ENCODE data around the gene DUXB. TPM values are rescaled to one million over a fixed set of nuclear protein-coding genes. Genes with fewer than 3 reads are reported as not detected.

Gene DUXB
- total and polyA plus RNA-seq, 2 of the 13 experiments (the other 11 are each of a cell fraction or from before 2014, with no cell fraction given): not detected

- no peak for TF ChIP-seq CTCF (CRISPR knock-in tag; IDR thresholded peaks at IDR 0.05)
- 0 out of 2 replicates have a peak, but pooled peaks have one; percentile 23 for TF ChIP-seq ELF3 (CRISPR knock-in tag; IDR thresholded peaks at IDR 0.05)
- TF ChIP-seq ZFP41 (CRISPR knock-in tag; IDR thresholded peaks at IDR 0.05; ENCODE audit: borderline replicate concordance): no peak
- no peak for TF ChIP-seq NCOA5 (CRISPR knock-in tag; IDR thresholded peaks at IDR 0.05)
- no peak for TF ChIP-seq ZNF530 (CRISPR knock-in tag; IDR thresholded peaks at IDR 0.05; ENCODE audit: low read depth)
- no peak for TF ChIP-seq SETDB1 (CRISPR knock-in tag; IDR thresholded peaks at IDR 0.05; ENCODE audit: borderline replicate concordance)
- no peak for TF ChIP-seq ZNF253 (CRISPR knock-in tag; IDR thresholded peaks at IDR 0.05; ENCODE audit: borderline replicate concordance)
- TF ChIP-seq HOXA5 (CRISPR knock-in tag; IDR thresholded peaks at IDR 0.05): no peak
- TF ChIP-seq, protein P1, sequence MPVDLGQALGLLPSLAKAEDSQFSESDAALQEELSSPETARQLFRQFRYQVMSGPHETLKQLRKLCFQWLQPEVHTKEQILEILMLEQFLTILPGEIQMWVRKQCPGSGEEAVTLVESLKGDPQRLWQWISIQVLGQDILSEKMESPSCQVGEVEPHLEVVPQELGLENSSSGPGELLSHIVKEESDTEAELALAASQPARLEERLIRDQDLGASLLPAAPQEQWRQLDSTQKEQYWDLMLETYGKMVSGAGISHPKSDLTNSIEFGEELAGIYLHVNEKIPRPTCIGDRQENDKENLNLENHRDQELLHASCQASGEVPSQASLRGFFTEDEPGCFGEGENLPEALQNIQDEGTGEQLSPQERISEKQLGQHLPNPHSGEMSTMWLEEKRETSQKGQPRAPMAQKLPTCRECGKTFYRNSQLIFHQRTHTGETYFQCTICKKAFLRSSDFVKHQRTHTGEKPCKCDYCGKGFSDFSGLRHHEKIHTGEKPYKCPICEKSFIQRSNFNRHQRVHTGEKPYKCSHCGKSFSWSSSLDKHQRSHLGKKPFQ (CRISPR knock-in tag; IDR thresholded peaks at IDR 0.05; ENCODE audit: insufficient replicate concordance): no peak
- TF ChIP-seq BCL6 (CRISPR knock-in tag; IDR thresholded peaks at IDR 0.05): 0 out of 2 replicates have a peak, but pooled peaks have one; percentile 24
- TF ChIP-seq ZNF879 (CRISPR knock-in tag; IDR thresholded peaks at IDR 0.05): no peak
- TF ChIP-seq SNAPC2 (CRISPR knock-in tag; IDR thresholded peaks at IDR 0.05): no peak
- TF ChIP-seq HNRNPK (IDR thresholded peaks at IDR 0.05; ENCODE audit: low read depth, low read length, poor library complexity, severe bottlenecking): no peak
- no peak for TF ChIP-seq NR3C1 (CRISPR knock-in tag; IDR thresholded peaks at IDR 0.05)
- TF ChIP-seq ZBTB20 (CRISPR knock-in tag; IDR thresholded peaks at IDR 0.05; ENCODE audit: borderline replicate concordance, low read depth): no peak
- no peak for TF ChIP-seq POLR2AphosphoS5 (IDR thresholded peaks at IDR 0.05; ENCODE audit: low read depth, low read length)
- TF ChIP-seq HMGA1 (CRISPR knock-in tag; conservative IDR thresholded peaks at IDR 0.05): no peak
- TF ChIP-seq NR2F6 (IDR thresholded peaks at IDR 0.05): peak; percentile 41; the same call in 1 of the 2 replicates
- 0 out of 2 replicates have a peak, but pooled peaks have one; percentile 49 for TF ChIP-seq NR2F6 (CRISPR knock-in tag; IDR thresholded peaks at IDR 0.05)
- TF ChIP-seq XBP1 (CRISPR knock-in tag; IDR thresholded peaks at IDR 0.05): no peak
- TF ChIP-seq, protein P2, sequence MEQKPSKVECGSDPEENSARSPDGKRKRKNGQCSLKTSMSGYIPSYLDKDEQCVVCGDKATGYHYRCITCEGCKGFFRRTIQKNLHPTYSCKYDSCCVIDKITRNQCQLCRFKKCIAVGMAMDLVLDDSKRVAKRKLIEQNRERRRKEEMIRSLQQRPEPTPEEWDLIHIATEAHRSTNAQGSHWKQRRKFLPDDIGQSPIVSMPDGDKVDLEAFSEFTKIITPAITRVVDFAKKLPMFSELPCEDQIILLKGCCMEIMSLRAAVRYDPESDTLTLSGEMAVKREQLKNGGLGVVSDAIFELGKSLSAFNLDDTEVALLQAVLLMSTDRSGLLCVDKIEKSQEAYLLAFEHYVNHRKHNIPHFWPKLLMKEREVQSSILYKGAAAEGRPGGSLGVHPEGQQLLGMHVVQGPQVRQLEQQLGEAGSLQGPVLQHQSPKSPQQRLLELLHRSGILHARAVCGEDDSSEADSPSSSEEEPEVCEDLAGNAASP (CRISPR knock-in tag; IDR thresholded peaks at IDR 0.05; ENCODE audit: borderline replicate concordance): peak; percentile 36; the same call in 1 of the 2 replicates
- no peak for TF ChIP-seq ZNF660 (CRISPR knock-in tag; IDR thresholded peaks at IDR 0.05; ENCODE audit: borderline replicate concordance, low read depth)
- TF ChIP-seq, protein P3, sequence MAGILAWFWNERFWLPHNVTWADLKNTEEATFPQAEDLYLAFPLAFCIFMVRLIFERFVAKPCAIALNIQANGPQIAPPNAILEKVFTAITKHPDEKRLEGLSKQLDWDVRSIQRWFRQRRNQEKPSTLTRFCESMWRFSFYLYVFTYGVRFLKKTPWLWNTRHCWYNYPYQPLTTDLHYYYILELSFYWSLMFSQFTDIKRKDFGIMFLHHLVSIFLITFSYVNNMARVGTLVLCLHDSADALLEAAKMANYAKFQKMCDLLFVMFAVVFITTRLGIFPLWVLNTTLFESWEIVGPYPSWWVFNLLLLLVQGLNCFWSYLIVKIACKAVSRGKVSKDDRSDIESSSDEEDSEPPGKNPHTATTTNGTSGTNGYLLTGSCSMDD (CRISPR knock-in tag; IDR thresholded peaks at IDR 0.05): no peak
- no peak for TF ChIP-seq ASH2L (IDR thresholded peaks at IDR 0.05; ENCODE audit: insufficient read length, low read depth, low read length)
- TF ChIP-seq MTA1 (CRISPR knock-in tag; IDR thresholded peaks at IDR 0.05; ENCODE audit: borderline replicate concordance): no peak
- no peak for TF ChIP-seq SMAD9 (CRISPR knock-in tag; IDR thresholded peaks at IDR 0.05)
- peak; percentile 59; the same call in 1 of the 2 replicates for TF ChIP-seq SALL1 (CRISPR knock-in tag; IDR thresholded peaks at IDR 0.05)
- TF ChIP-seq ZNF557 (CRISPR knock-in tag; IDR thresholded peaks at IDR 0.05): no peak
These were observed 26.0 kb upstream of the DUXB start (continued) for GRCh38 chr16:75727221-75727620.
